Progenitor cell of endocrine pancreas (in vitro differentiated cells): ENCODE data around the gene NOL4L. TPM values are rescaled to one million over a fixed set of nuclear protein-coding genes. Genes with fewer than 3 reads are reported as not detected.
A peak's percentile ranks its signal among the peaks of the same experiment; 100 is the strongest.
"Not testable (repeated sequence)": the region's sequence is repeated elsewhere in the genome, so short reads cannot be mapped to it uniquely, and the experiment has no call there.

Experiments used
- DNase-seq: peaks from one replicate; pipeline ENCODE4 v3.0.0; 2021; ENCODE audit warnings: low spot score; ENCODE audit not compliant: unreplicated experiment
- H3K27ac Mint-ChIP-seq: 2 replicates; pipeline ENCODE4 v1.8.0; 2021; ENCODE audit warnings: mild to moderate bottlenecking, moderate library complexity, mixed read lengths
- H3K27me3 Mint-ChIP-seq: 2 replicates; pipeline ENCODE4 v1.8.0; 2021; ENCODE audit warnings: mixed read lengths
- H3K36me3 Mint-ChIP-seq: 2 replicates; pipeline ENCODE4 v1.8.0; 2022; ENCODE audit warnings: mixed read lengths; ENCODE audit not compliant: insufficient read depth
- H3K4me1 Mint-ChIP-seq: 2 replicates; pipeline ENCODE4 v1.8.0; 2021; ENCODE audit warnings: low read depth, mixed read lengths
- H3K4me3 Mint-ChIP-seq: 2 replicates; pipeline ENCODE4 v1.8.0; 2021; ENCODE audit warnings: low read depth, mild to moderate bottlenecking, moderate library complexity, mixed read lengths
- H3K9me3 Mint-ChIP-seq: 2 replicates; pipeline ENCODE4 v1.8.0; 2021; ENCODE audit warnings: low read depth, mixed read lengths
- CTCF ChIP-seq: fragments of 200-600 bp; sonication (generic); IDR thresholded peaks from one replicate; pipeline ENCODE4 v1.5.0; 2021; ENCODE audit warnings: antibody characterized with exemption, mild to moderate bottlenecking; ENCODE audit not compliant: unreplicated experiment
- total RNA-seq: library from RNA; stranded (reverse); gene quantifications from 2 replicates; pipeline ENCODE4 v1.2.1, GENCODE V29; 2021

NOL4L gene
- total RNA-seq, 1 donor from 2014 or later: 90.4 TPM

- peak overlapping the region; percentile 67 for H3K4me3 Mint-ChIP-seq
- no peak for DNase-seq
- TF ChIP-seq CTCF: no peak
- H3K27me3 Mint-ChIP-seq: peaks cover 14% of the 10 kb centered on the region
- H3K27ac Mint-ChIP-seq: peak overlapping the region; percentile 86
- H3K36me3 Mint-ChIP-seq: no peaks in the 10 kb centered on the region
- peaks cover 20% of the 10 kb centered on the region for H3K4me1 Mint-ChIP-seq
- no peaks in the 10 kb centered on the region for H3K9me3 Mint-ChIP-seq
Observed at GRCh38 chr20:32580970-32581838, 3.9 kb downstream of the NOL4L start.

GRCh38 chr20:32580219-32580969, 4.7 kb downstream of the NOL4L start:
- DNase-seq: no peak
- peaks cover 7% of the 10 kb centered on the region for H3K27me3 Mint-ChIP-seq
- no peak overlapping the region for H3K27ac Mint-ChIP-seq
- TF ChIP-seq CTCF: no peak
- no peaks in the 10 kb centered on the region for H3K9me3 Mint-ChIP-seq
- peaks cover 14% of the 10 kb centered on the region for H3K4me1 Mint-ChIP-seq
- no peaks in the 10 kb centered on the region for H3K36me3 Mint-ChIP-seq
- H3K4me3 Mint-ChIP-seq: no peak overlapping the region

- Mint-ChIP-seq H3K36me3 (no peaks in the 10 kb centered on the region), H3K27ac (peak overlapping the region; percentile 8), H3K4me1 (peaks cover 14% of the 10 kb centered on the region), H3K9me3 (no peaks in the 10 kb centered on the region), H3K27me3 (peaks cover 7% of the 10 kb centered on the region), H3K4me3 (no peak overlapping the region)
- DNase-seq: no peak
- TF ChIP-seq CTCF: no peak
Observed at GRCh38 chr20:32578840-32579390, 6.2 kb downstream of the NOL4L start.

- H3K4me1 Mint-ChIP-seq: peaks cover 14% of the 10 kb centered on the region
- H3K27ac Mint-ChIP-seq, H3K27me3 Mint-ChIP-seq, H3K4me3 Mint-ChIP-seq, H3K36me3 Mint-ChIP-seq, H3K9me3 Mint-ChIP-seq, DNase-seq: not testable (repeated sequence)
Observed at GRCh38 chr20:32578062-32578461, 7.1 kb downstream of the NOL4L start.

GRCh38 chr20:32577657-32578056, 7.5 kb downstream of the NOL4L start:
- Mint-ChIP-seq H3K9me3 (no peaks in the 10 kb centered on the region), H3K27me3 (peaks cover 8% of the 10 kb centered on the region), H3K4me3 (no peak overlapping the region), H3K4me1 (peaks cover 14% of the 10 kb centered on the region), H3K36me3 (no peaks in the 10 kb centered on the region), H3K27ac (no peak overlapping the region)
- no peak for DNase-seq
- TF ChIP-seq CTCF: no peak
